ENCODE measurements around the gene PNISR.

DNA sequence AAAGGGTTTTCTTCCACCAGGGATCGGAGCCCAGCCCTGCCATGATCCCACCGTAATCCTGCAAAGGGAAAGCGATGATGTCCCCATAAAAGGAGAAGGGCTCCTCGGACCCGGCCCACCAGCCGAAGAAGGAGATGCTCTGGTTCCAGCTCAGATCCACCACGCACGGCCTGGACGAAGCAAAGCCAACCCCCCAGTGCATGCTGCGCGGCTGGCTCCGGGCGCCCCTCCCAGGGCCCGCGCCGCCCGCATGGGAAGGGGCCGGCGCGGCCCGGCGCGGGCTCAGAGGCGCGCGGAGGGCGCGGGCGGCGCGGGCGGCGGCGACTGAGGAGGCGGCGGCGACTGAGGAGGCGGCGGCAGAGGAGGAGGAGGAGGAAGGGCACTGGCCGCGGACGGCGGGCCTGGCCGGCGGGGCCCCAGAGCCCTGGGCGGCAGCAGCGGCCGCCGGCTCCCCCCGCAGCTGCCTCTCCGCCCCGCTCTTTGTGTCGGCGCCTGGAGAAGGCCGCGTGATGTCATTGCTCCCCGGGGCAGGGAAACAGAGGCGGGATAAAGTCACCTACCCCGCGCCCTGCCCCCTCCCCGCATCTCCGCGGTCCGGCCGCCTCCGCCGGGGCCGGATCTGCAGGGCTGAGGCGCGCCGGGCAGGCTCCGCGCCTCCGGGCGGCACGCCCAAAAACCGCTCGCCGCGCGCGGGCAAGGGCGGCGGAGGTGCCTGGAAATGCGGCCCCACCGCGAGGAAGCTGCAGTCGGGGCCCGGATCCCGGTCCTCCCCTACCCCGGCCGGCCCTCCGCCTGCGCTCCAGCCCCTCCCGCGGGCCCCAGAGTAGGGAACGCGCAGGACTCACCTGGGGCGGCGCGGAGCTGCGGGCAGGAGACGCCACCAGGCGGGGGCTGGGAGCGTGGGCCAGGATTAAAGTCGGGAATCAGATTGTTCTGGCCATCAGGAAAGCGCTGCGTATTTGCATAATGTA is 75.7 kb downstream of the PNISR start, which contains the start of gene FAXC:
- no peak for TF ChIP-seq EZH2 (IDR thresholded peaks at IDR 0.05)
- peak; percentile 8; the same call in 1 of the 2 replicates for TF ChIP-seq POLR2AphosphoS5 (IDR thresholded peaks at IDR 0.05; ENCODE audit: borderline replicate concordance, low read depth, low read length)

Measured in SK-N-MC (cell line).